GM18498 (cell line): ENCODE data around the gene MUC5B.

Experiments used
- ATAC-seq: cut with Tn5 transposase; IDR thresholded peaks from one replicate; pipeline ENCODE4 v1.9.1; 2021; ENCODE audit warnings: mild to moderate bottlenecking, moderate library complexity; ENCODE audit not compliant: unreplicated experiment

Gene MUC5B

GRCh38 chr11:1219834-1220815 is 2.7 kb upstream of the MUC5B start:
- no peak for ATAC-seq

- ATAC-seq: no peak
Observed at GRCh38 chr11:1220941-1221721, 1.7 kb upstream of the MUC5B start.

- ATAC-seq: no peak
Observed at GRCh38 chr11:1221848-1222311, 986 bp upstream of the MUC5B start.

- no peak for ATAC-seq
Observed at GRCh38 chr11:1223346-1224110, 662 bp downstream of the MUC5B start.

- no peak for ATAC-seq
Observed at GRCh38 chr11:1224111-1224490, 1.2 kb downstream of the MUC5B start.

- no peak for ATAC-seq
Observed at GRCh38 chr11:1224491-1225385, 1.9 kb downstream of the MUC5B start.

- no peak for ATAC-seq
Observed at GRCh38 chr11:1225386-1226225, 2.7 kb downstream of the MUC5B start.

- ATAC-seq: no peak
Observed at GRCh38 chr11:1226226-1226985, 3.5 kb downstream of the MUC5B start.

GRCh38 chr11:1226986-1227550 is 4.2 kb downstream of the MUC5B start:
- no peak for ATAC-seq

- no peak for ATAC-seq
Observed at GRCh38 chr11:1227551-1228100, 4.8 kb downstream of the MUC5B start.

- no peak for ATAC-seq
Observed at GRCh38 chr11:1228101-1228821, 5.4 kb downstream of the MUC5B start.

GRCh38 chr11:1228921-1229451 is 6.1 kb downstream of the MUC5B start:
- no peak for ATAC-seq

- ATAC-seq: no peak
Observed at GRCh38 chr11:1229471-1230120, 6.7 kb downstream of the MUC5B start.

GRCh38 chr11:1230121-1230455 is 7.2 kb downstream of the MUC5B start:
- ATAC-seq: no peak

- no peak for ATAC-seq
Observed at GRCh38 chr11:1230456-1231395, 7.9 kb downstream of the MUC5B start.
